HG02884 (cell line): ENCODE data around the gene RBP4.

Experiments
- ATAC-seq: cut with Tn5 transposase; IDR thresholded peaks from one replicate; pipeline ENCODE4 v1.9.1; 2021; ENCODE audit warnings: mild to moderate bottlenecking, moderate library complexity; ENCODE audit not compliant: unreplicated experiment

RBP4 gene

DNA sequence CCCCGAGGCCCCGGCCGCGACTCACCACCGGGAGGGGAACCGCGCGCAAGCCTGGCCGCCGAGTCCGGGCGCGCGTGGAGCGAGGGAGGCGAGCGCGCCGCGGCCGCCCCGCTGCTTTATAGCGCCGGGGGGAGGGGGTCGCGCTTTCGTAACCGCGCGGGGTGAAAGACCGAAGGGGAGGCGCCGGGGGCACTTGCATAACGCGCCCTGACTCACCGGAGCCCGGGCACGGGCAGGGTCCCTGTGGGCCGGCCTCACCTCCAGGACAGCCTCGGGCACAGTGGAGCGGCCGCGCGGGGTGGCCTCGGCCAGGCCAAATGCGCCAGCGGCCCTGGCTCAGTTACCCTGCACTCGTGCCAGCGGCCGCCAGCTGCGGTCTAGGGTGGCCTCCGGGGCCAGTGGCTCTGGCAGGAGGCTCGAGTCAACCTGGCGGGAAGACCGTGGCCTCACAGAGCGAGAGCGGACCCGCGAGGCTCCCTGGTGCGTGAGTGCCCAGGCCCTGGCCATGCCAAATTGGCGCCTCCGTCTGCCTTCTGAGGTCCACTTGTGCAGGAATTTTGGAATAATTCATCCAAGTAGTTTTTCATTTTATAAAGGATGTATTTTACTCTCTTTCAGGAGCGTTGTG lies at the start of gene RBP4:
RBP4 (minus strand) TSS at position 90 of the 628 bp plus-strand sequence. CDS start 207 bp downstream, outside the sequence.
- ATAC-seq, result no peak

DNA sequence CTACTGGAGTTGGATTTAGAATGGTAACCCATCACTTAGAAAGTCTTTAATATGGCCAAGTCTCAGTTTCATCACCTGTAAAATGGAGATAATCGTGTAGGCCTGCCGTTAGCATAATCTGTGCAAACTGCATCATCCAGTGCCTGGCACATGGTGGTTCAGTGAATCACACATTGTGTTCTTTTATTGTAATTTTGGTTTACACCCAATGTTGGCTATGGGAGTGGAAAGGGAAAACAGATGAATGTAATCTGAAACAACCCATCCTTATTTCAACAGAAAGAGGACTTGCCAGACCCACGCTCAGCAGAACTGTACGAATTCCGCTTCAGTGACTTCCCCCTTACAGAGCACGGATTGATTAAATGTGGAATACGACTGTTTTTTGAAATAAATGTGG lies 38.8 kb upstream of the RBP4 start:
- no peak for ATAC-seq

DNA sequence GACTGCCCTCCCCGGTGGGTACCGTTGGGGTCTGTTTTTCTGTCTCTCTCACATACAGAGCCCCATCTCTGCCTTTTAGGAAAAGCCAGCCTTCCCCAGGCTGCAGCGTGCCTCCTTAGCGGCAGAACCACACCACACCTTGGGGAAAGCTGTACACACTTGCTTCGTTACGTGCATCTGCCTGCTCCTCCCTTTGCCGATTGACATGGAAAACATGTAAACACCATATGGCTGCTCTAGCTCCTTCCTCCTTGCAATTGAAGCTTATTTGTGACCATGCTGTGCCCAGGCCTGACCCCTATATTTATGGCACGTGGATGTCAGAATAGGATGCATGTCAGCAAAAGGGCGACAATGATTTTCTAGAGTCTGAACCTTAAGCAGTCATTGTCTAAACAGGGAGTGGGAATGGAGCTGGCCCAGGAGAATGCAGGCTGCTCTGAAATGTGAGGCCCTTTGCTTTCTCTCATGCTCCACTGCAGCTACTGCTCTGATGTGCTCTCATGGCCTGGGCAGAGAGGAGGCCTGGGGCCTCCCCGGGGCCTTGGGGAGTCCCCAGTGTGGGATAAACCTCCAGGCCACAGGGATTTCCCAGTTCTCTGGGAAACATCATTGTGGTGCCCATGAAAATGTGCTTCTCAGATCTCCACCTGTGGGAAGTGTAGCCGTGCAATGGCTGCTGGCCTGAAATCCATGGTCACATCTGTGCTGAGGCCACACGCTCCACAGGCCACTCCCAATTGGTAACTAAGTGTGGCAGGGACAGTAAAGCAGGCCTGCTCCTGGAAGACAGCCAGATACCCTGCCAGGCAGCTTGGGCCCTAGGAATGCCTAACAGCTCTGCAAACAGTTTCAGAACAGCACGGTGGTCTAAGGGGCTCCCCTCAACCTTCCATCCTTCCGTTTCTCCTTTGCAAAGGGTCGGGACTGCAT lies 29.9 kb upstream of the RBP4 start:
- no peak for ATAC-seq

DNA sequence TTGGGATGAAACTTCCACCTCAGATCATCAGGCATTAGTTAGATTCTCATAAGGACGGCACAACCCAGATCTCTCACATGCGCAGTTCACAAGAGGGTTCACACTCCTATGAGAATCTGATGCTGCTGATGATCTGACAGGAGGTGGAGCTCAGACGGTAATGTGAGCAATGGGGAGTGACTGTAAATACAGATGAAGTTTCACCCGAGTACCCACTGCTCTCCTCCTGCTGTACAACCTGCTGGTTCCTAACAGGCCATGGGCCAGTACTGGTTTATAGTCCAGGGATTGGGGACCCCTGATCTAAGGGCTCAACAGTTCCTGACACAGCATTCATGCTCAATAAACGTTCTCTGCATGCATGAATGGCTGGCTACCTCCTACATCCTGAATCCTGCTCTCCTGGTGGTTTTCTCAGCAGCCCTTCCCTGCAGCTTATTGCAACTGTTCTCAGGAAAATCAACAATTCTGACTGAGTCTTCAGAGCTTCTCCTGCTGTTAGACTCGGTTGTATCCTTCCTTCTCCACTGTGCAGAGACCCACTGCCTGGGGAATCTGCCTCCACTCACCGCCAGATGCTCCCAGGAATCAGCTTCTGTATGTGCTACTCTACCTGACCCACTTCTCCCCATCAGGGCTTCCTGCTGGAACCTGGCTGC lies 28.7 kb upstream of the RBP4 start:
- no peak for ATAC-seq

DNA sequence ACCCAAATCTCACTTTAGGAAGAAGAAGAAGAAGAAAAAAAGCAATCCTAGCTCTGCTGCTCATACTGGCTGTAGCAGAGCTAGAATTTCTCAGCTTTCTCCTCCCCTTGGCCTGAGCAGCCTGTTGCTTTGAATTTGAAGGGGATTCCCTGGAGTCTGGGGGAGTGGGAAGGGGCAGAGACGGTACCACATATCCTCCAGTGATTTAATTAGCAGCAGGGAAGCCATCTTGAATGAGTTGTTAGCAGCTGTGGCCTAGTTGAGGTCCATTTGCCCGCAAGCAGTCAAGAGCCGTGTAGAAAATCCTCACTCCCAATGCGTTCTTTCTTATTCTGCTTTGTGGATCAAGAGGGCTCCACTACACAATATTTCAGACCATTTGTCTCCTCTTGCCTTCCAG lies 27.8 kb upstream of the RBP4 start:
- no peak for ATAC-seq

DNA sequence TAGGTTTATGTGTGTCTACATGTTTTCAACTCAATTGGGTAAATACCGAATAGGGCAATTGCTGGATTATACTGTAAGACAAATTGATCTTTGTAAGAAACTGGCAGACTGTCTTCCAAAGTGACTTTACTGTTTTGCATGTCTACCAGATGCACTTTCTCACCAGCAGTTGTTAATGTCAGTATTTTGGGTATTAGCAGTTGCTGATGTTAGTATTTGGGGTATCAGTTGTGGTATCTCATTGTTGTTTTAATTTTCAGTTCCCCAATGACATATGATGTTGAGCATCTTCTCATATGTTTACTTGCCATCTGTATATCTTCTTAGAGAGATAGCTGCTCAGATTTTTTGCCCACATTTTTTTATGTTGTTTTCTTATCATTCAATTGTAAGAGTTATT lies 21.9 kb upstream of the RBP4 start:
- peak; percentile 40 for ATAC-seq

DNA sequence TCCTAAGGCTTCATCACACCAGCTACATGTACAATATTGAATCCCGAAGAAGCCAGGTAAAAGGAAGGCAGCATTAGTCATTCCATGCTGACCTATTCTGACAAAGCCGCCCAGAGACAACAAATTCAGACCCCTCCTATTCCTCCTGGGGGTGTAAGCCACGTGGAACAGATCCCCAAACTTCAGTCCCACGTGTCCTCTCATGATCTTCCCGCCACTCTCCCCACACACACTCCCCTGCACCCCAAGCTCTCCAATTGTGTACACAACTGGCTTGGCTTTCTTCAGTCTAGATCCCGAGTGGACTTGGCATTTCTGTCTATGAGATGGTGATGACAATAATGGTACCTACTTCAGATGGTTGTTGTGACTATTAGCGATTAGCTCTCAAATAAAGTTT lies 19.9 kb upstream of the RBP4 start:
- no peak for ATAC-seq

DNA sequence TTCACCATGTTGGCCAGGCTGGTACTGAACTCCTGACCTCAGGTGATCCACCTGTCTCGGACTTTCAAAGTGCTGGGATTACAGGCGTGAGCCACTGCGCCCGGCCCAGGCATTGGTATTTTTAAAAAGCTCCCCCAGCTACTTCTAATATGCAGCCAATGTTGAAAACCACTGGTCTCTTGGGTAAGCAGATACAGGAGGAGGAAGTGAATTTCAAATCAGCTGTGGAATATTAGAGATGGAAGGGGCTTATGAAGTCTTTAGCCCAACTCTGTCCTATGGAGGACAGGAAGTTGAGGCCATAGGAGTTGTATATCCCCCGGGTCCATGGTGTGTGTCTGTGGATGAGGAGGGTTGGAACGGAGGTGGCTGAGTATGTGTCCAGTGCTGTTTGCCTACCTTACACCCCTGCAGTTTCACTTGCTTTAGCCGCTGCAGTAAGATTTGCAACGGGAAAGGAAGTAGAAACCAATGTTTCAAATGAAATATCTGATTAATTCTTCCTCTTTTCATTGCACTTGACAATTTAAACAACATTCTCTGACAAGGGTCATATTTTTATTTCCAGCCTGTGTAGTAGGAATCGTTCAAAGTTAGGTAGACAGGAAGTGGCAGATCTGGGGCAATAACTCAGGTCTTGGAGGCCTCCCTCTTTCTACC lies 14.7 kb upstream of the RBP4 start:
- no peak for ATAC-seq

DNA sequence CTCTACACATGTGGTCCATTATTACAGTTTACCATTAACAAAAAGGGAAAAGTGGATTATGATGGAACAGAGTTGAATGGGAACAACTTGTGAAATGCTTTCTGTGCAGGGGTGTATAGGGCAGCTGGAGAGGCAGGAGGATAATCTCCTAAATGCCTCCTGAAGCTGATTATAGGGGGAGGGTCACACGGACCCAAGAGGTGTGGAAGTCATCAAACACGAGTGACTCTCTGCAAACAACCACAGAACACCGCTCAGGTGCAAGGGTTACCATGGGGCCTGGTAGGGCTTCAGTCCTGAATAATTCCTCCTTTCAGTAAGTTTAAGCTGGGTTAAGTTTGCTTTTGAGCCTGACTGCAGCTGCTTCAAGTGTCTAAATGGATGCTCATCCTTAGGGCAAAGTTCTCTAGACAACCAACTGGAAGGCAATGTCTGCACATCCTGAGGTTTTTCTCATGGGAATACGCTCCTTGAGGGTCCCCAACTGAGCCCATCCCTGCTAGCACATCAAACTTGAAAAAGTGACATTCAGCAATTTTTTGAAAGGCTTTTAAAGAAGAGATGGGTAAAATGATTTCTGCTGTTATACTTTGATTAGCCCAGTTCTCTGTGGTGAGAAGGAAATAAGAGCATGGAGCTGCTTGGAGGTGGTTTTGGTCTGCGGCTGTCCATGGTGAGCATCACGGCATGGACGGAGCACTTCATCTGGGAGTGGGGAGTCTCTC lies 13.2 kb upstream of the RBP4 start:
- no peak for ATAC-seq

DNA sequence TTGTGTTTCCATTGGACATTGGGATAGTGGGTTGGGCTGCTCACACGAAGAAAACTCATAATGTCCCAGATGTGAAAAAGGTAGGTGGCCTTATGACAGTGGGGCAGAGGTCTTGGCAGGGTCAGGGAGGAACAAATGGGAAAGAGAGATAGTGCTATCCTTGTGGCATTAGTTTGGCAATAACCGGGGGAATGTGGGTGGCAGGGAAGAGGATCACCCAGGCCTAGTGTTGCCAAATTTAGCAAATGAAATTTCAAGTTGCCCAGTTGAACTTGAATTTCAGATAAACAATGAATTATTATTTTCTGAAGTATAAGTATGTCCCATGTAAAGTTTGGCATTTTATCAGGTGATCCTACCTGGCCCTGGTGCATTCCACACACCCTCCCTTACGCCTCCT lies 12.1 kb upstream of the RBP4 start:
- ATAC-seq, result no peak

DNA sequence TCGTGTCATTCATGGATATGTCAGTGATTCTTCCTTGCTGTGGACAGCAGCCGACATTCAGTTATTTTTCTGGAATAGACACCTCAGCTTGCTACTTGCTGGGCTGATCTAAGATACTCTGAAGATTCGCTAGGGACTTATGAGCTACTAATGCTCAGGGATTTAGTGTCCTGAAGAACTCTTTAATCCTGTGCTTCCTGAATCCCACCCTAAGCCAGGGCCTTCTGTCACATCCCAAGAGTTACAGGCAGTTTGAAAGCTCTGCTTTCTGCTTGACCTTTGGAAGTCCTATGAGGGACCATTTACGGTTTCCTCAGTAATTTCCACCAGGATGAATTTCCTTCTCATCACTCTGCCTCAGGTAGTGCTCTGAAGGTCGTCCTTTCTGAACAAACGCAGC lies 11.3 kb upstream of the RBP4 start, which contains the start of gene PDE6C:
PDE6C (plus strand) TSS at position 227 of the 400 bp plus-strand sequence. CDS start 189 bp downstream, outside the sequence.
- no peak for ATAC-seq

DNA sequence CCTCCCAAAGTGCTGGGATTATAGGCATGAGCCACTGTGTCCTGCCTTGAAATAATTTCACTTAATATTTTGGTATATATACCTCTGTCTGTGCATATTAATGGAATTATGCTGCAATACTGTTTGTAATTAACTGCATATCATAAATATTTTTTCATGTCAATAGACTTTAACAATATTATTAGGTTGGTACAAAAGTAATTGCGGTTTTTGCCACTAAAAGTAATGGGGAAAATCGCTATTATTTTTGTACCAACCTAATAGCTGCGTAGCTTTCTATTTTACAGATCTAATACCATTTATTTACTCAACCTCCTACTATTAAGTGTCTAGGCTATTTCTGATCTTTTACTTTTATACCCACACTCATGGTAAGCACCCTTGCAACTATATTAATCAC lies 7.4 kb upstream of the RBP4 start:
- ATAC-seq, result no peak

DNA sequence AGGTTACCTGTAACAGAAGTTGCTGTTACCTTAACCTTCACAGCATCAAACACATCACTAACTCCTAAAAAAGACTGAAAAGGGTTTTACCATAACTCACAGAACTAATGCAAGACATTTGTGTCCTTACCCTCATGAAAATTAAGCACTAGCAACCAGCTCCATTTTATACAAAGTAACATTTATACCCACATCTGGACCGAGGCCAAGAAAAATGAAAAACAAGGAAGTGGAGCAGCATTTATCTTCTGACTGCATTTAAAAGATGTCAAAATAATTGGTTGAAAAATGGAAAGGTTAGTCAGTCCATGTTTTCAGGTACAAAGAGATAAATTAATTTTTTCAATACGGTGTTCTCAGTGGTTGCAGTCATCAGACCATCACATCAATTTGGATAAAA lies 3.1 kb upstream of the RBP4 start:
- no peak for ATAC-seq

DNA sequence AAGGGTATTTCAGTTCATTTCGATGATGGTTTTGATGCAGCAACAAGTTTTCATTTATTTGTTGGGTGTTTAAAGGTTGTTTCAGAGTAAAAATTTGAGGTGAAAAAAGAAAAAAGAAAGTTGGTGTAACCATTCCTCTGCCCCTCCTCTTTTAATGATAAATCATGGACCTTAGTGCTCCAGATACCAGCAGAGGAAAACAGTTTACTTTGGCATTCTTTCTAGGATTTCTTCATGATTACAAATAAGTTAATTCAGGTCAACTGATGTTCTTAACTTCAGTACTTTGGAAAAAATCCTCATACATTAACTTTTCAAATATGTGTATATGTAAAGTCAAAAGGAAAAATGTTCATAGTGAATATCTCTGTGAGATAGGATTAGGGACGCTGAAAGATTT lies 2.0 kb upstream of the RBP4 start:
- no peak for ATAC-seq

DNA sequence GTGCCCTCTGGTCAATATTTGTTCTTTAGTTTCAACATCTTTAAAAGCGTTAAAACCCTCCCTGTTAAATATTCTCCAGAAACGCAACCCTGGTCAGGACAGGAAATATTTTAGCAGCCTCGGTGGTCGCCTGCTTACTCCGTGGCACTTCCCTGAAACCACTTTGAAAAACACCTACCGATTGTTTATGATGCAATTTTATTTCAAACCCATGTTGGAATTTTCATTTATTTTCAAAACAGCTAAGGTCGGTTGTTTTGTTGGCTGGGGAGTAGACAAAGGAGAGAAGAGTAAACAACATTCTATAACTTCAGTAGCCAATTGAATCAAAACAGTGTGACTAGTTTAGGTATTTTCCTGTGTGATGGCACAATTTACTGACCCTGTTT lies 733 bp upstream of the RBP4 start:
- no peak for ATAC-seq

DNA sequence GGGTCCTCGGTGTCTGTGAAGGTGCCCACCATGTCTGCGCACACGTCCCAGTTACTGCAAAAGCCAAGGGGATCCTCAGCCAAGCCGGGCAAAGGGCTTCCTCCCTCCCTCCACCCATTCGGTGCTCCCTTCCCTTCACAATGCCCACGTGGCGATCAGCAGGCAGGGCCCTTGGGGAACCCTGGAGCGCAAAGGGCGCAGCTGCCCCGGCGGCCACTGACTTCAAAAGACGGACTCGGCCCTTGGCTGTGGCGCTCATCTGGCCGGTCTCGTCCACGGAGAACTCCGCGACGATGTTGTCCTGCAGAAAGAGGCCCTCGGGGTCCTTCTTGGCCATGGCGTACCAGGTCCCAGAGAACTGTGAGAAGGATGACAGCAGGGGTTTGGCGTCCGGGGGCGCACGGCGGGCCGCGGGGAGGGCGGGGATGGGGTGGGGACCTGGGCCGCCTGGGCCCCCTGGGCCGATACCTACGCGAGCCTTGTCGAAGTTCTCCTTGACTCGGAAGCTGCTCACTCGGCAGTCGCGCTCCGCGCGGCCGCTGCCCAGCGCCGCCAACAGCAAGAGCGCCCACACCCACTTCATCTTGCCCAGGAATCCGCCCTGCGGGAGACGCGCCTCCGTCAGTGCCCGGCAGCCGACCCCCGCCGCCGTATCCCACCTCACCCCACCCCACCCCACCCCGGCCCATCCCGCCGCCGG lies 439 bp downstream of the RBP4 start:
- no peak for ATAC-seq

DNA sequence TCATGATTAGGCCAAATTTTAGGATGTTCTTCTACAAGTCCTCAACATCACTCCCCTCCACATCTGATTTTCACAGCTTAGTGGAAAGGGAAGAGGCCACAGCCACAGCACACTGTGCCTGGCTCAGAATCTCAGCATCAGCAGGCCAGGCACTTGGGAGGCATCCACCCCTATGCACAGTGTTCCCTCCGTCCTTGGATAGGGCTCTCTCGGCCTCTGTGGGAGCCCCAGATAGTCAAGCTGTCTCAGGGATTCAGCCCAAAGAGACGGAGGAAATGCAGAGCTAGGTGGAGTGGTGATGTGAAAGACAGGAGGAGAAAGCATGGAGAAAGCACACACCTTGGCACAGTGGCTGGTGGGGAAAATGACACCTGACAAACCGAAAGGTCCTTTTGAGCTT lies 1.3 kb downstream of the RBP4 start:
- no peak for ATAC-seq

DNA sequence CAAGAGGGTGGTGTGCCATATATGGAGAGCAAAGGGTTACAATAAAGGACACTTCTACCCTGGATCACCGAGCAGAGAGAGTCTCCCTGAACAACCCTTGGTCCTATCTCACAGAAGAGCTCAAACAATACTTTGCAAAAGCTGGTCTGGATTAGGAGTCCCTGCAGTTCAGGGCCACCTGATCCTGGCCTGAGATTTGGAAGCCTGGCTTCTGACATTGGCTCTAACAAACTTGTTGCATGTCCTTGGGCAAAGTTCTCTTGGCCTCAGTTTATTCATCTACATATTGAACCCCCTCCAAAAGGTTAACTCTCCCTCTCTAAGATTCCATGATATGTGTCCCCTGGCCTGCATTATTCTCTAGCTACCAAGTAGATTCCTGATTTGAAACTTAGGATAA lies 1.7 kb downstream of the RBP4 start:
- ATAC-seq, result no peak

DNA sequence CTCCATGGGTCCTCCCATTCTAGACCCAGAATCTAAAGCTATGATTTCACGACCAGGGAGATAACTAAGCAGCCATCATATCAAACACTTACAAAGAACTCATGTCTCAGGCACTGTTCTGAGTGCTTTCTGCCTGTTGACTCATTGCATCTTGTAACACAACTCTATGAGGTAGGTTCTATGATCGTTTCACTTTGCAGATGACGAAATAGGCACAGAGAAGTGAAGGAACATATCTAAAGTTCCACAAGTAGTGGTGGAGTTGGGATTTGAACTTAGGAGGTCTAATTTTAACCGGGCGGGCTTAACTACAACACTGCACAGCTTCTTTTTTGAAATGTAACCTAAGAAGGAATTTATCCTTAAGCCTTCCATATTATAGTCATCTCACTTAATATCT lies 2.9 kb downstream of the RBP4 start:
- ATAC-seq, result no peak

DNA sequence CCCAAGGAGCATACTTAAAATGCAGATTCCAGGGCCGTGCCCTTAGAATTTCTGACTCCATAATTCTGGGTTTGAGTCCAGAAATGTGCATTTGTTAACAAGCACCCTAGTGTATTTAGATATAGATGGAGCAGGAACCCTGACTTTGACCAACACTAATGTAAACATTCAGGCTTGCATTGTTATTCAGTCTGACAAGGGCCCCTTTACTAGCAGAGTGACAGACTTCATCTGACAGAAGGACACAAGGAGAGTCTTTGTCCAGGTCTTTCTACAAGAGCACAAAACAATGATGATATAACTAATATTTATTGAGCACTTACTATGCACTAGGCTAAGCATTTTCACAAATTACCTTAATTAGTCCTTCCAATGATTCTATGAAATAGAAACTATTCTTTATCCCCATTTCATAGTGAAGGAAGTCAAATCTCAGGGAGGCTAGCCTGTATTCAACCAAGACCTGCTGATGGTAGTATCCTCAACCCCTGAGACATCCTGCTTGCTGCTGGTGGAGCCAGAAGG lies 3.9 kb downstream of the RBP4 start:
- ATAC-seq, result no peak
